ENCODE measurements around the gene TMEM237. TPM values are rescaled to one million over a fixed set of nuclear protein-coding genes. Genes with fewer than 3 reads are reported as not detected.

TMEM237 gene
- polyA plus RNA-seq, 1 of the 3 experiments (the other 2 are of a cell fraction): 67.2 TPM

DNA sequence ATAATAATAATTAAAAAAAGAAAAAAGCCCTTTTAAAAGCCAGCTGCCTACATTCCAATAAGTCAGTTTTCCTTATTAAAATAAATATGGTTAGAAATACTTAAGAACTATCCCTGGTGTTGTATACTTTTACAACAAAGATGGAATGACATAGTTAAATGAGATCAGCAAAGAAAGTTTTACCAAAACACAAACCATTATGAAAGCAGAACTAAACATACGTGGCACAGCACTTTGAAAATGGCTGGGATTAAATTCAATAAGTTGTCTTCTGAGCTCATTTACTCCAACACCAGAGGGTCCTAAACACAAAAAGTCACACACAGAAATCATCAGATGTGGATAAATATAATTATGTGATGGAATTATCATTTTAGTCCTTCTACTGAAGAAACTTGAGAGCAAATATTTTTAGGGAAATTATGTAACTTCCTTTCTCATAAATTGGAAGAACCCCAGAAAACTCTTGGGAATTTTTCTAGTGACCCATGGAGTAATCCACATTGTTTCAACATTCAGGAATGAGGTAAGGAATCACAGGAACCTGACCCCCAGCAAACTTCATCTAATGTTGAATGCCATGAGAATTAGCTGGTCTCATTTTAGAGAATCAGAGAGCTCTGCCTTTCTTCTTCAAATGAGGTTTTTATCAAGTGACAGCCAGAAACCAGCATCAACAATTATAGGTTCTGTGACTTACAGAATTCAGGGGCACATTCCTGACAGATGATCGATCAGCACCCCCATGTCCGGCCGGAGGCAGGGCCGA lies 11.5 kb upstream of the TMEM237 start (continued):
- TF ChIP-seq ZBTB33 (IDR thresholded peaks at IDR 0.05; ENCODE audit: borderline replicate concordance, low read depth) (no peak), TAF1 (IDR thresholded peaks at IDR 0.05; ENCODE audit: borderline replicate concordance, low read depth, low read length) (no peak), ELF1 (IDR thresholded peaks at IDR 0.05) (no peak), MXI1 (IDR thresholded peaks at IDR 0.05; ENCODE audit: low read depth, low read length) (no peak), TCF12 (IDR thresholded peaks at IDR 0.05) (peak; percentile 99), EP300 (IDR thresholded peaks at IDR 0.05; ENCODE audit: borderline replicate concordance in 1 of 2, low read depth in 1 of 2, low read length in 1 of 2) (peak; percentile 68 to 96), FOXJ3 (CRISPR knock-in tag; IDR thresholded peaks at IDR 0.05) (no peak), RXRA (IDR thresholded peaks at IDR 0.05; ENCODE audit: borderline replicate concordance, low read depth) (peak; percentile 73), RFX5 (IDR thresholded peaks at IDR 0.05; ENCODE audit: low read length) (no peak), MEF2A (IDR thresholded peaks at IDR 0.05; ENCODE audit: borderline replicate concordance, low read depth) (peak; percentile 68; the same call in 1 of the 2 replicates), FOSL2 (IDR thresholded peaks at IDR 0.05; ENCODE audit: borderline replicate concordance, low read depth) (peak; percentile 68), EZH2phosphoT487 (IDR thresholded peaks at IDR 0.05; ENCODE audit: borderline replicate concordance, low read depth) (no peak)

GRCh38 chr2:201653221-201653620 lies 9.9 kb upstream of the TMEM237 start:
- 78% methylated on average over 6 of the region's 6 CpGs for WGBS (ENCODE audit: low lambda C conversion rate)
- Histone ChIP-seq H3K9me2 (no peaks in the 10 kb centered on the region), H4K20me1 (ENCODE audit: insufficient read depth) (no peaks in the 10 kb centered on the region), H3K27ac (ENCODE audit: low read depth in 2 of 2, low read length in 1 of 2) (peak overlapping the region; percentile 90 to 99), H3K79me2 (ENCODE audit: insufficient read depth) (no peaks in the 10 kb centered on the region), H3K27me3 (ENCODE audit: insufficient read depth) (no peaks in the 10 kb centered on the region), H3K4me2 (peak overlapping the region; percentile 63; the same call in 1 of the 2 replicates), H3F3A (replicated peaks; ENCODE audit: insufficient read depth) (peaks cover 53% of the 10 kb centered on the region), H3K9ac (peak overlapping the region; percentile 70), H3K36me3 (replicated peaks in 1 of 2; ENCODE audit: control insufficient read depth in 1 of 2, insufficient read depth in 2 of 2, low read length in 1 of 2) (no peaks in the 10 kb centered on the region), H2AFZ (ENCODE audit: low read depth) (no peak overlapping the region), H3K9me3 (no peaks in the 10 kb centered on the region), H3K4me3 (ENCODE audit: low read depth in 2 of 2, low read length in 1 of 2) (no peak overlapping the region), H3K4me1 (ENCODE audit: control insufficient read depth in 1 of 2, insufficient read depth in 2 of 2, low read depth in 1 of 2, low read length in 1 of 2) (peaks cover 10 to 33% of the 10 kb centered on the region in 2 experiments)
- ChIA-PET POLR2A (no interaction called here), CTCF (no interaction called here)
- DNase-seq: no peak
- TF ChIP-seq, protein P1, sequence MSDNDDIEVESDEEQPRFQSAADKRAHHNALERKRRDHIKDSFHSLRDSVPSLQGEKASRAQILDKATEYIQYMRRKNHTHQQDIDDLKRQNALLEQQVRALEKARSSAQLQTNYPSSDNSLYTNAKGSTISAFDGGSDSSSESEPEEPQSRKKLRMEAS (IDR thresholded peaks at IDR 0.05; ENCODE audit: low read depth): no peak
- TF ChIP-seq IRF3 (IDR thresholded peaks at IDR 0.05; ENCODE audit: low read depth, low read length): no peak
- TF ChIP-seq GATA2 (CRISPR knock-in tag; IDR thresholded peaks at IDR 0.05): no peak
- no peak for TF ChIP-seq FOXM1 (IDR thresholded peaks at IDR 0.05; ENCODE audit: low read depth)
- no peak for TF ChIP-seq TCF12 (IDR thresholded peaks at IDR 0.05)
- no peak for TF ChIP-seq FOSL2 (IDR thresholded peaks at IDR 0.05; ENCODE audit: borderline replicate concordance, low read depth)
- no peak for TF ChIP-seq RXRA (IDR thresholded peaks at IDR 0.05; ENCODE audit: borderline replicate concordance, low read depth)
- no peak for TF ChIP-seq RCOR1 (IDR thresholded peaks at IDR 0.05; ENCODE audit: low read length)
- no peak for TF ChIP-seq YY1 (IDR thresholded peaks at IDR 0.05; ENCODE audit: low read depth)
- no peak for TF ChIP-seq NFIC (IDR thresholded peaks at IDR 0.05; ENCODE audit: borderline replicate concordance)
- no peak for TF ChIP-seq ZBTB33 (IDR thresholded peaks at IDR 0.05; ENCODE audit: borderline replicate concordance, low read depth)
- no peak for TF ChIP-seq GABPA (IDR thresholded peaks at IDR 0.05; ENCODE audit: low read depth)
- TF ChIP-seq SIN3A (IDR thresholded peaks at IDR 0.05; ENCODE audit: borderline replicate concordance, low read depth, low read length): no peak
- no peak for TF ChIP-seq FOXJ3 (CRISPR knock-in tag; IDR thresholded peaks at IDR 0.05)
- TF ChIP-seq JUND (IDR thresholded peaks at IDR 0.05): no peak

Measured in SK-N-SH (cell line).